Islet precursor cell (in vitro differentiated cells): ENCODE measurements around the gene FLT3.
"Not testable (repeated sequence)": the region's sequence is repeated elsewhere in the genome, so short reads cannot be mapped to it uniquely, and the experiment has no call there.

ENCODE experiments used
- DNase-seq: peaks from one replicate; pipeline ENCODE4 v3.0.0-alpha.2; 2018

The FLT3 gene

DNA sequence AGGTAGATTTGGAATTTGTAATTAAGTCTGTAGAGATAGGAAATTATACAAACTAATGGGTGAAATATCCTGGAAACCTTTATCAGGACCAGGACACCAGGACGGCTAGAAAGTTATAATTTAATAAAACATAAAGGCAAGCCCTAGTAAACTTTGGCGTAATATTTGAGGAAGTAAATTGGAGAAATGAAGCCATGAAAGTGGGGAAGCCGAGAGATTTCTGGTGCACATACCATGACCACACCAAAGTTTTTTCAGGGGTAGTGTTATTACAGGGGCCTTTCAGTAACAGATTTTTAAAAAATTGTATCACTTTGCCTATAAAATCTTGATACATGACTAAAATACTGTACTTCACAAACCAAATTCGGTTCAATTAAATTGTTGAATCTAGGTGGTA lies 57.2 kb downstream of the FLT3 start:
- DNase-seq = no peak

- DNase-seq = no peak
Measured at GRCh38 chr13:28041501-28041900, 58.9 kb downstream of the FLT3 start.

GRCh38 chr13:28041031-28041461 lies 59.3 kb downstream of the FLT3 start:
- DNase-seq = no peak

DNA sequence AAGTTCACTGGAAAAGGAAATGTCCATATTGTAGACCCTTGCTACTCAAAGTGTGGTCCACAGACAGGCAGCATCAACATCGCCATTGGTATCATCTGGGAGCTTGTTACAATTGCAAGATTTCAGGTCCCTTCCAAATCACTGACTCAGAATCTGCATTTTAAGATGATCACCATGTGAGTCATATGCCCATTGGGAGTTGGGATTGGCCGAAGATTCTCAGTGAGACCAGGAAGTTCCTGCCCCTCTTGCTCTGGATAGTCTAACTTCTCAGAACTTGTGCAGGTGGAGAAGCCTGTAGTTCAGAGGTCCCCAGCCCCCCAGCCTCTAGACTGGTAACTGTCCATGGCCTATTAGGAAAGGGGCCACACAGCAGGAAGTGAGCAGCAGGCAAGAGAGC lies 63.0 kb downstream of the FLT3 start:
- no peak for DNase-seq

- peak; percentile 67 for DNase-seq
Measured at GRCh38 chr13:28035146-28035782, 65.1 kb downstream of the FLT3 start.

DNA sequence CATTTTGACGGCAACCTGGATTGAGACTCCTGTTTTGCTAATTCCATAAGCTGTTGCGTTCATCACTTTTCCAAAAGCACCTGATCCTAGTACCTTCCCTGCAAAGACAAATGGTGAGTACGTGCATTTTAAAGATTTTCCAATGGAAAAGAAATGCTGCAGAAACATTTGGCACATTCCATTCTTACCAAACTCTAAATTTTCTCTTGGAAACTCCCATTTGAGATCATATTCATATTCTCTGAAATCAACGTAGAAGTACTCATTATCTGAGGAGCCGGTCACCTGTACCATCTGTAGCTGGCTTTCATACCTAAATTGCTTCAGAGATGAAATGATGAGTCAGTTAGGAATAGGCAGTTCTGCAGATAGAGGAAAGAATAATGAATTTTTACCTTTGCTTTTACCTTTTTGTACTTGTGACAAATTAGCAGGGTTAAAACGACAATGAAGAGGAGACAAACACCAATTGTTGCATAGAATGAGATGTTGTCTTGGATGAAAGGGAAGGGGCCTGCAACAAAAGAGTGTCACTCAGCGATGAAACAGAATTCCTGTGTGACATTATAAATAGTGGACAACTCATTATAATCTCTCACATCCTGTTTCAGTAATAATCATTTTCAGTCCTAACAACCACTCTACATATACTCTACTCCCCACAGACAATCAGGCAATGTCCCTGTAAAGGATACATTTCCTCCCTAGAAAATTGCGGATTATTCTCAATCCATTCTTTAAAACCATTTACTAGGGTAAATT lies 66.3 kb downstream of the FLT3 start:
- DNase-seq = no peak

DNA sequence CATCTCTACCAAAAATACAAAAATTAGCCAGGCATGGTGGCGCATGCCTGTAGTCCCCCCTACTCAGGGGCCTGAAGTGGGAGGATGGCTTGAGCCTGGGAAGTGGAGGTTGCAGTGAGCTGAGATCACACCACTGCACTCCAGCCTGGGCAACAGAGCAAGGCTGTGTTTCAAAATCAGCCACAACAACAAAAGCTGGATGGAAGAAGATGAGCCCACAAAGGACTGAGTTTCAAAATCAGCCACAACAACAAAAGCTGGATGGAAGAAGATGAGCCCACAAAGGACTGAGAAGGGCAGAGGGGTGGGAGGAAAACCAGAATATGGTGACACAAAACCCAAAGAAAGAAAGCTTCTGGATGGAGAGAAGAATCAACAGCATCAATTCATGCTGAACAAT lies 67.9 kb downstream of the FLT3 start:
- DNase-seq = not testable (repeated sequence)

- no peak for DNase-seq
Measured at GRCh38 chr13:28031896-28032288, 68.5 kb downstream of the FLT3 start.

DNA sequence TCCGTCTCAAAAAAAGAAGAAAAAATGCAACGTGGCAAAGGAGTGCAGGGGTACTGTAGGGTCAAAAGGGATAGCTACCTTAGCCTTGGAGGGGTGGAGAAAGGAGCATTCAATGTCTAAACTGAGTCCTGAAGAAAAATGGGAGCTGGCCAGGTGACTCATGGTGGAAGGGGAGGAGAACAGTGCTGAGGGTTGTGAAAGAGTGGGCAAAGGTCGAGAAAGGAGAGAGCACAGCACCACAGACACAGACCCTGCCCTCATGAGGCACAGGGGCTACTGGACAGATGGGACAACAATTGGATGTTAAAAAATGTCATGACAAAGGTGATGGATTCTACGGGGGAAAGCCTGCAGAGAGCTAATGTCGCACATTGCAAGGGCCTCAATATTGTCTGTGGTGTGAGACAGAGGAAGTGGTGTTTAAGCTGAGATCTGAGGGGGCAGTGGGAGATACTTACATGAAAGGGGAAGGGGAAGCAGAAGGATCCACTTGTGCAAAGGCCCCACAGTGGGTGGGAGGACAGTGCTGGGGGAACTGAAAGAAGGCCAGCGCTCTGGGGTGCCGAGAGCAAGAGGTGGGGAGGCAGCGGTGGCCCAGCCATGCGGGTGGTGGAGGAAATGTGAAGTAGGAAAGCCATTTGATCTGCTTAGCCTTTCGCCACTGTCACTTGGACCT lies 69.0 kb downstream of the FLT3 start:
- DNase-seq = no peak

DNA sequence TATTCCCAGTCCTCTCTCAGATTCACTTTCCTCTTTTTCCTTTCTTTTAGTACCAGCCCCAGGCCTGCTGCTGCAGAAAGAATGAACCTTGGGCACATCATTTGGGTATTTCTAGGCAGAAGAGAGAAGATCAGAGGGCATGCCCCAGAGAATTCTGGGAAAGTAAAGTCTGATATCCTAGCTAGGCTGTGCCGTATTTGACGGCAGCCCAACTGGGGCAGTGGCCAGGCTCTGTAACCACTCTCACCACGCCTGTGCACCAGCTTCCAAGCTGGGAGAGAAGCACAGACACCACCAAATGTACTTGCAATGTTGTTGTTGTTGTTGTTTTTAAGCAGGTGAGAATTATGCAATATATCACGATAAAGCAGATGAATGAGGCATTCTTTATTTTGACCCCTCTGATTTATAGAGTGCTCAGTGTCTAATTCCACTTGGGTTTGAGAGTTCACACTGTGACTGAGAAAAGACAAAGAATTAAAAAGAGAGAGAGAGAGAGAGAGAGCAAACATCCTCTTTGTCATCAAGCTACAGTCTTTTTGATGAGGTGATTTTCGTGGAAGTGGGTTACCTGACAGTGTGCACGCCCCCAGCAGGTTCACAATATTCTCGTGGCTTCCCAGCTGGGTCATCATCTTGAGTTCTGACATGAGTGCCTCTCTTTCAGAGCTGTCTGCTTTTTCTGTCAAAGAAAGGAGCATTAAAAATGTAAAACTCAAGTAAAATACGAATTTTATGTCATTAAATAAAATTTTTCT lies 72.6 kb downstream of the FLT3 start:
- DNase-seq = no peak

- DNase-seq = no peak
Measured at GRCh38 chr13:28027071-28027470, 73.3 kb downstream of the FLT3 start.

DNA sequence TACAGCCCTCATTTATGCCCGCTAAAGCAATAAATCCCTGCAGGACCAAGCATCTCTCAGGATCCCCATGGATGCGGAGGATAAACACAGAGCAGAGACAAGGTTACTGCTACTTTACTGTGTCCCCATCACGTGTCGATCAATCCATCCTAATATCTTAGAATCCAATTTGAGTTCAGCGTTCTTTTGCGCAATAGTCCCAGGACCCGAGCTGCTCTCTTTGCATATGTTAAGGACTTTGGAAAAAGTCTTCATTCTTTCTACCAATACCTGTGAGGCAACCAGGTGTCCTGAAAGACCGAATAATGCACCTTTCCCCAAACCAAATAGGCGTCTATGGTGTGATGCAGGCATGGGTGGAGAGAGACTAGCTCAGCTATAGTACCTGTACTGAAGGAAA lies 73.9 kb downstream of the FLT3 start:
- DNase-seq = no peak

- peak; percentile 58 for DNase-seq
Measured at GRCh38 chr13:28022848-28023518, 77.4 kb downstream of the FLT3 start.

GRCh38 chr13:28014301-28014700 lies 86.1 kb downstream of the FLT3 start:
- DNase-seq = no peak

DNA sequence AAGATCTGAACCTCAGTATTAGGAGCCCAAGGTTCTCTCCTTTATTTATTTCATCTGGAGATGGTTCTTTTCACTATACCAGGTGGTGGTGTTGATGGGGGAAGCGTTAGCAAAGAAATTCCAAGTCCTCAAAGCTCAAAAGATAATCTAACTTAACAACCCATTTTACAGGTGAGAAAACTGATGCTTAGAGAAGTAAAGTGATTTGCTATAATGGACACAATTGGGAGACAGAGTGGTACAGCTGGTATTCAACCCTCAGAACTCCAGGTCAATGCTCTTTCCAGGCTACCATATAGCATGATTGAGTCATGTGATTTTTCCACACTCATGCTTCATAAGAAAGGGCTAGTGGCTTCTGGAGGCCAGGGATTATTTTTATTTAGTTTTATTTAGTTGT lies 86.9 kb downstream of the FLT3 start:
- no peak for DNase-seq

GRCh38 chr13:28012896-28013295 lies 87.5 kb downstream of the FLT3 start:
- DNase-seq = no peak

- no peak for DNase-seq
Measured at GRCh38 chr13:28012383-28012782, 88.0 kb downstream of the FLT3 start.

- no peak for DNase-seq
Measured at GRCh38 chr13:28010046-28010445, 90.3 kb downstream of the FLT3 start.

GRCh38 chr13:28005016-28005415 lies 95.4 kb downstream of the FLT3 start:
- DNase-seq = not testable (repeated sequence)

DNA sequence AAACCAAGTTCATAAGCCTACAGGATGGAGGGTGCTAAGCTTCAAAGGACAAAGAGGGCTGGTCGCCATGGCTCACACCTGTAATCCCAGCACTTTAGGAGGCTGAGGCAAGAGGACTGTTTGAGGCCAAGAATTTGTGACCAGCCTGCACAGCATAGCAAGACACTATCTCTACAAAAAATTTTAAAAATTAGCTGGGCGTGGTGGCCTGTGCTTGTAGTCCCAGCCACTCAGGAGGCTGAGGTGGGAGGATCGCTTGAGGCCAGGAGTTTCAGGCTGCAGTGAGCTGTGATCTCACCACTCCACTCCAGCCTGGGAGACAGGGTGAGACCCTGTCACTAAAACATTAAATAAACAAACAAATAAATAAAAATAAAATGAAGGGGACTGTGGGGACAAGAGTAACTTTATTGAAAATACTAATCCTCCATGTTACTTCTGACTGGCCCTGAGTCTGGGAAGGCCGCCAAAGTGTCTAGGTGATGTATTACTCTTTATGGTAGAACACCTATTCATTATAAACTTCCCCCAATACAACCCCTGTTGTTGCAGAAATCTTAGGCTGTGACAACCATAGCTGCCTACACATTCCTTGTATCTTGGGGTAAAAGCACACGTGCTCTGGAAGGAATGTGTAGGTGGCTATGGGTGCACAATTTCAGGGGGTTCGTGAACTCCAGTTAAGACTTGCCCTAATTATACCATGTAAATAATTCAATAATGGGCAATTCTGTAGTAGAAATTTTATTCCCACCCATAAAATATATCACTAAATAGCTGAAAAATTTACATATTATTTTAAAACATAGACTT lies 97.3 kb downstream of the FLT3 start:
- no peak for DNase-seq

DNA sequence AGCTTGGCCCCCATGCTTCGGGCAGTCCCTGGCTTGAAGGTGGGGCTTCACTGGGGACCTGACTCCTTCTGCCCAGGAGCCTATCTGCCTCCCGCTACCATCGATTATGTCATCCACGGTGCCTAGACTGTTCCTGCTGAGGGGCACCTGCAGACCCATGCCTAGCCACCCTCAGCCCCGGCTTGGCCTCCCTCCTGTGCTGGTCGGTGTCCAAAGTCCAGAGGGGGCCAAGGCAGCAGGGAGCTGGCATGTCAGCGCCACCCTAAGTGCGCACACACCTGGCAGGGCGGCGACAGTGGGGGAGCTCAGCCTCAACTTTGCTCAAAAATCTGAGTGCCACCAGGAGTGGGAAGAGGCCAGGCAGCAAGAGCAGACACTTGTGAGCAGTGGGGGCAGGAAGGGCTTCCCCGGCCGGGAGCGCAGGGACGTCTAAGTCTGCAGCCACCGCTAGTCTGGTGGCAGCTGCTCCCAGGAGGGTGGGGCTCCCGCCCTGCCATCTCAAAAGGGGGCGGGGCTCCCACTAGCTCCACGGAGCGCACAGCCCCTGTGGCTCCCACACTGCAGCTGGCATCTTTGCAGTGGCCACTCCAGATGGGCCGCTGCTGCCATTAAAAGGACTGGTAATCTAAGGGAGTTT lies 98.4 kb downstream of the FLT3 start:
- no peak for DNase-seq
